Heart left ventricle (tissue), 13 donors: ENCODE data around the gene NNAT.

Source experiments
- POLR2A ChIP-seq, 2 donors: fragments of 450-650 bp; IDR thresholded peaks; one replicate each; pipeline ENCODE4 v1.6.1; 2017; ENCODE audit warnings: antibody characterized with exemption in 2 of 2, mild to moderate bottlenecking in 2 of 2, moderate library complexity in 2 of 2
- TF ChIP-seq, protein P1 (sequence below), 12 donors: fragments of 200-600 bp; sonication (generic) in 4 of 12; IDR thresholded peaks; one replicate each; pipeline versions ENCODE4 v1.5.0 to v1.8.0; 2018 to 2022; ENCODE audit warnings: antibody characterized with exemption in 12 of 12, mild to moderate bottlenecking in 5 of 12
- donor health status: ischemic (EF 13 %, LVEDD 7.1; RV severe dilation, severe dysfunction).
- donor health status: DM: no; HTN: yes; CAD: no.
- donor health status: DM: no; HTN: no; CAD: no.
- donor health status: ischemic (EF 25% LVEDD 6.9; RV normal size, moderate dysfunction).
- donor health status: ischemic (EF 25% LVEDD 5.7; RV mildly dilated, moderate dysfunction).
- donor health status: ischemic (EF 35%, LVEDD 5.7; RV mildly dilated, moderate dysfunction).
- donor health status: nonischemic (EF 11% LVEDD 7.7; RV severe dilation, severe dysfunction).
- donor health status: DM: yes; HTN: yes; CAD: no.
- donor health status: PGD.
- donor health status: ischemic (EF 29% LVEDD 5.4; RV normal size, mild dysfunction).
- donor health status: nonischemic (EF 23%, LVEDD 6.1; RV moderate dilation, normal function).

DNA sequence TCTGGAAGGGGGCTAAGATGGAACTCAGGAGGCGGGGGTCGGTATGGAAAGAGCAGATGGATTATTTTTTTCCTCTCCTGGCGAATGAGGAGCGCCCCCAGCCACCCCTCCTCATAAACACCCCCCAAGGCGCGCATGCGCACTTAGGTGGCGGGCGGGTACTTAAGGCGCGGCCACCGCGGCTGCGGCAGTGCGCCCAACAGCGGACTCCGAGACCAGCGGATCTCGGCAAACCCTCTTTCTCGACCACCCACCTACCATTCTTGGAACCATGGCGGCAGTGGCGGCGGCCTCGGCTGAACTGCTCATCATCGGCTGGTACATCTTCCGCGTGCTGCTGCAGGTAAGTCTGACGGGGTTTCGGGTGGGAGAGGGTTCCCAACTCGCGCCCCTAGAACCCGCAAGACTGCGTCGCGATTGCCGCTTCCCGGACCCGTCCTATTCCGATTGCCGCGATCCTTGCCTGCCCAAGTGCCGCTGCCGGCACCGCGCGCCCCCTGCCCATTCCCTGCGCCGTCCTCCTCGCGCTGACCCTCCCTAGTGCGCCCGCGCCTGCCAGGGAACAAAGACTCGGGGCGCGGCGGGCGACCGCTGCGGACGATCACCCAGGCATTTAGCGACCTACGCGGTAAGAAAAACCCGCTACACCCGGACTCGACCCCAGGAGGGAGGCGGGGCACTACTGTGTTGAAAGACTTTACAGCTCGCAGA lies at the start of gene NNAT:
- TF ChIP-seq, protein P1, sequence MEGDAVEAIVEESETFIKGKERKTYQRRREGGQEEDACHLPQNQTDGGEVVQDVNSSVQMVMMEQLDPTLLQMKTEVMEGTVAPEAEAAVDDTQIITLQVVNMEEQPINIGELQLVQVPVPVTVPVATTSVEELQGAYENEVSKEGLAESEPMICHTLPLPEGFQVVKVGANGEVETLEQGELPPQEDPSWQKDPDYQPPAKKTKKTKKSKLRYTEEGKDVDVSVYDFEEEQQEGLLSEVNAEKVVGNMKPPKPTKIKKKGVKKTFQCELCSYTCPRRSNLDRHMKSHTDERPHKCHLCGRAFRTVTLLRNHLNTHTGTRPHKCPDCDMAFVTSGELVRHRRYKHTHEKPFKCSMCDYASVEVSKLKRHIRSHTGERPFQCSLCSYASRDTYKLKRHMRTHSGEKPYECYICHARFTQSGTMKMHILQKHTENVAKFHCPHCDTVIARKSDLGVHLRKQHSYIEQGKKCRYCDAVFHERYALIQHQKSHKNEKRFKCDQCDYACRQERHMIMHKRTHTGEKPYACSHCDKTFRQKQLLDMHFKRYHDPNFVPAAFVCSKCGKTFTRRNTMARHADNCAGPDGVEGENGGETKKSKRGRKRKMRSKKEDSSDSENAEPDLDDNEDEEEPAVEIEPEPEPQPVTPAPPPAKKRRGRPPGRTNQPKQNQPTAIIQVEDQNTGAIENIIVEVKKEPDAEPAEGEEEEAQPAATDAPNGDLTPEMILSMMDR (IDR thresholded peaks at IDR 0.05): no peak
- no peak for TF ChIP-seq POLR2A (IDR thresholded peaks at IDR 0.05)
